Measurements from ENCODE around the gene ABL1.

ABL1 gene

DNA sequence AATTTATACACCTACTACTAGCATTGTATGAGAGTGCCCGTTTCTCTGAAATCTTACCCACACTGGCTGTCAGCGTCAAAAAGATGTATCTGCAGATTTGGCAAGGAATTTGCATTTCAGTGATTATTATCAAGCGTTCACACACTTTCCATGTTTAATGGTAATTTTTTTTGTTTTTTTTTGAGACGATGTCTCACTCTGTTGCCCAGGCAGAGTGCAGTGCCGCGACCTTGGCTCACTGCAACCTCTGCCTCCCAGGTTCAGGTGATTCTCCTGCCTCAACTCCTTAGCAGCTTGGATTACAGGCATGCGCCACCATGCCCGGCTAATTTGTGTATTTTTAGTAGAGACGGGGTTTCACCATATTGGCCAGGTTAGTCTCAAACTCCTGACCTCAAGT lies 14.3 kb downstream of the ABL1 start:
- DNase-seq (ENCODE audit: low spot score) = no peak

DNA sequence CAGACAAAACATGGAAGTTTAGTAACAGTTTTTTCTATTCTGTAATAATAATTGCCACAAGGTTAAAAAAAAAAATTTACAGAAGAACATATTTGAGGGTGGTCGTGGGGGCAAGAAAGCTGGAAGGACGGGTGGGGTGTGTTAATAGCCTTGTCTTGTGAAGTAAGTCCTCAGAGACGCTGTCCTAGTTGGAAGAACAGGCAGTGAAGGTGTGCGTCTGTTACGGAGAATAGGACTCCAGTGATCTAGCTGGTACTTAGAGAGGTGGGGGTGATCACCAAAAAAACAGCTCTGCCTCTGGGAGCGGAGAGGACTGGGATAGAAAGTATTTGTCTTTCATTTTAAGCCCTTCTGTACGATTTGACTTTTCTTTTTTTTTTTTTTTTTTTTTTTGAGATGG lies 17.7 kb downstream of the ABL1 start:
- DNase-seq (ENCODE audit: low spot score) = no peak

DNA sequence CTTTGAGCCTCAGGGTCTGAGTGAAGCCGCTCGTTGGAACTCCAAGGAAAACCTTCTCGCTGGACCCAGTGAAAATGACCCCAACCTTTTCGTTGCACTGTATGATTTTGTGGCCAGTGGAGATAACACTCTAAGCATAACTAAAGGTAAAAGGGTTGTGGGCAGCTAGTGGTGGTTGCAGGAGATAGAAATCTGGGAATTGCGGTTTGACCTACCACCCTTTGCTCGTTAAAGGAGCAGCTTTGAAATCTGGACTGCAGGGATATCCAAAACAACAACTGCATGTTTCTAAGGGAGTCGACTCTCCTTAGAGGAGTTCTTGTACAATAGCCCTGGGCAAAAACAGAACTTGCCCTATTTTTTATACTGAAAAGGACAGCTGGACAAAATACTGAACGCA lies 19.0 kb downstream of the ABL1 start:
- DNase-seq (ENCODE audit: low spot score) = no peak

GRCh38 chr9:130854835-130855234 lies 19.8 kb downstream of the ABL1 start:
- DNase-seq (ENCODE audit: low spot score) = no peak

DNA sequence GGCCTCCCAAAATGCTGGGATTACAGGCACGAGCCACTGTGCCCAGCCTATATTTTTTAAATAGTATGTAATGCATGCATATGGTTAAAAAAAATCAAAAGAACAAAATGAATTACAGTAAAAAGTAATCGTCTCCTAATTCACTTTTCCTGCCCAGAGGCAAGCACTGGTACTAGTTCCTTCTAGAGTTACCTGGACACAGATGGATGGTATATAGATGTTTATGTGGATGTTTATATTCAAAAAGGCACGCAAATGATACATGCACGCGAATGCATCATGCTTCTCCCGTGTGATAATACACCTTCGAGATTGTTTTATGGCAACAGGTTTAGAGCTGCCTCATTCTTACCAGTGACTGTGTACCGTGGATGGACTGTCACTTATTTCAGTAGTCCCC lies 21.4 kb downstream of the ABL1 start:
- no peak for DNase-seq (ENCODE audit: low spot score)

DNA sequence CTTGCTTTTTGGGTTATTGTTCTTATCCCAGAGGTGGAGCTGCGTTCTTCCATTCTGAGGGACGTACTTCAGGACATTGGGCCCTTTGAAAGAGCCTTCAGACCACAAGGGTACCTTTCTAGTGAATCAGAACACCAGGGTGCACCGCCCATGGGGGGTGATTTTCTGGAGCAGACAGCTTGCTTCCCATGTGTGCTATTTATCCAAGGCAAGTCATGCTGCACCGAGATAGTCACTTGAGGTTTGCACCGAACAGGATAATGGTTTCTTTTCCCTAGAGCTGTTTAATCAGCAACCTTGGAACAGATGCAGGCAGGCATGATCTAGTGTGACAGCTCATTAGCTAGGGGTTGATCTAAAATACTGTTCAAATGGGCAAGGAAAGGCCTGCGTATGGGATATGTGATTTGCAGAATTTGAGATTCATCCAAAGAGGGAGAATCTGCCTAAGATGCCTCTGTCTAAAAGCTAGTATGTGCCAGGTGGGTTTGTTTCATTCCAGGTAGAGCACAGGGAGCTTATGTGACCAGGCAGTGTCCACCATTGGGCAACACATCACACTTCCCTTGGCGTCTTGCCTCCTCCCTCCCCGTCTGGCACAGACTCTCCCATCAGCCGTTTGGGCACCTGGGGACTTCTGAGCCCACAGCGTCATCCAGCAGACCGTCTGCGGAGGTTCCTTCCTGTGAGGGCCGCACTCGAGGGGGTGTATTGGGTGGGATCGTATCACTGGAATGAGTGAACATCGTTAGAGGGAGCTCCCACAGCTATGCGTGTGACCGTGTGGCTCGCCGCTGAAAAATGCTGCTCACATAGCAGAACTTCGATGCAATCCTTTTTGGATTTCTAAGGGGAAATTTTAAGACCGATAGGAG lies 23.0 kb downstream of the ABL1 start:
- no peak for DNase-seq (ENCODE audit: low spot score)

- DNase-seq (ENCODE audit: low spot score) = no peak
Measured at GRCh38 chr9:130858739-130859705, 24.0 kb downstream of the ABL1 start.

DNA sequence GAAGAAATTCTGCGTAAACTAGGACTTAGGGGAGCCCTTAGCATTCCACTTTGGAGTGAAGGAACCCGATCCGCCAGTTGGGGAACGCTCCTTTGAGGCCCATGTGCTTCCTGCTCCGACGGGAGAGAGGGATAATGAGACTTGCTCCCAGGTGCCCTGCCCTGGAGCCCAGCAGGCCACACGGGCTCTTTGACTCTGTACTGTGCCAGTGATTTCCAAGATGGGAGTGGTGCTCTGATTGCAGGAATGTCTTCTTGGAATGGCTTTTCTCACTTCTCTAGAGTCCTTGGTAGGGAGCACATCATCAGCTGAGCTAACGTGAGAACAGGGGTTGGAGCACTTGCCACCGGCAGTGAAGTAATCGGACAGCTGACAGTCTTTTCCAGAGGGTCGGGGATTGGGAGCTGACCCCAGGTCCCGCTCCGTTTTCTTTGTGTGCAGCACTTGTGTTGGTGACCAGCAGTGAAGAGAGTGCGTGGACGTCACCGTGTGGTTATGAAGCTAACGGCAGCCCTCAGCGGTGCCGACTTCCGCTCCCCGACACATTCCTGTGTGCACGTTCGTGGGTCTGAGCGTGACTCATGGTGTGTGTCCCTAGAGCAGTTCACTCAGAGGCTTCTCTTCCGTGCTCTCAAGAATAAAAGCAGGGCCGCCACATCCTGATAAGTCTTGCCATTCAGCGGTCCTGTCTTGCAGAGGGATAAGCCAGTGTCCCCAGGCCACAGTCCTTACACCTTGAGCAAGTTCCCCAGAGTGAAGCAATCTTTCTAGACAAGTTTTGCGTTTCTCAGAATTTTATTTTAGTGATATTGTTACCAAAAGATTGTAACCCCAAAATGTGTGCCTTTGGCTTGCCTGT lies 25.6 kb downstream of the ABL1 start:
- DNase-seq (ENCODE audit: low spot score) = no peak

GRCh38 chr9:130861372-130862180 lies 26.5 kb downstream of the ABL1 start:
- no peak for DNase-seq (ENCODE audit: low spot score)

DNA sequence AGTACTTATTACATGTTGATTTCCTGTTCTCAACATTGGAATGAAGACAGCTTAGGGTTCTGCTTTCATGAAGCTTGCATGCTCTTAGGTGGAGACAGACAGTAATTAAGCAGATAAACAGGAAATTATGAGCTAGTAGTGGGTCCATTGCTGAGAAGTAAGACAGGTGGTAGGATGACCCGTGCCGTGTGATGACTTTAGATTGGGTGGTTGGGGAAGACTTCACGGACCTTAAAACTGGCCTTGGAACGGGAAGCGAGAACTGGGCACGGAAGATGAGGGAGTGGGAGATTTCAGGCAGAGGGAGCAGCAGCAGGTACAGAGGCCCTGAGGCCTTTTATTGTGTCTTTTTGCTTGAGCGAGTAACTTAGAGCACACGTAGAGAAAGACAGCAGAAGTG lies 27.2 kb downstream of the ABL1 start:
- DNase-seq (ENCODE audit: low spot score) = no peak

GRCh38 chr9:130862747-130863146 lies 27.7 kb downstream of the ABL1 start:
- DNase-seq (ENCODE audit: low spot score) = no peak

- DNase-seq (ENCODE audit: low spot score) = no peak
Measured at GRCh38 chr9:130864541-130864940, 29.5 kb downstream of the ABL1 start.

DNA sequence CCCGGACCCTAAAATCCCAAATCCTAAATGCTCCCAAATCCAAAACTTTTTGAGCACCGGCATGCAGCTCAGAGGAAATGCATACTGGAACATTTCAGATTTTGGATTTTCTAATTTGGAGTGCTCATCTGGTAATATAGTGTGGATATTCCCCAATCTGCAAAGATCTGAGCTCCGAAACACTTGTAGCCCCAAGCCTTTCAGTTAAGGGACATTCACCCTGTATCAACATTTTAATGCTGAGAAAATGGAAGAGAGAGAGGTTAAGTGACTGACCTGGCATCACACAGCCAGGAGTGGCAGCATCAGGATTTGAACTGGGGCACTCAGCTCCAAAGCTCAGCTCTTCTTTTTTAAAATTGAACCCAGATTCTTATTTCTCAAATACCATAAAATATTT lies 30.9 kb downstream of the ABL1 start:
- no peak for DNase-seq (ENCODE audit: low spot score)

GRCh38 chr9:130866474-130866965 lies 31.5 kb downstream of the ABL1 start:
- DNase-seq (ENCODE audit: low spot score) = peak; percentile 73

DNA sequence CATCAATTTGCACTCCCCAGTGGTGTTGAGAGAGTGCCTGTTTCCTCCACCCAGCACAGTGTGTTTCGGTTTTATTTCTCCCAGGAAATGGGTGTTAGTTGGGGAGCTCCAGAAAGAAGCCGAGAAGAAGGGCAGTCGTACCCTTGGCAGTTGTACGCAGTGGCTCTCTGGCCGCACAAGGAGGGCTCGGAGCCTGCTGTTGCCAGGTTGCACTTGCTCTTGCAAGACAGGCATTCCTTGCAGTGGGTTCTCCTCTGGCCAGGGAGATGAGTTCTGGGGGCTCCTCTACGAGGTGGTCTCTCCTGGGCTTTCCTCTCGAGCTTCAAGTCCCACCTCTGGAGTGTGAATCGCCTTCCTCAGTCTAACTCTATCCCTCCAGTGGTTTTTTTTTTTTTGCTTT lies 32.5 kb downstream of the ABL1 start:
- DNase-seq (ENCODE audit: low spot score) = no peak

DNA sequence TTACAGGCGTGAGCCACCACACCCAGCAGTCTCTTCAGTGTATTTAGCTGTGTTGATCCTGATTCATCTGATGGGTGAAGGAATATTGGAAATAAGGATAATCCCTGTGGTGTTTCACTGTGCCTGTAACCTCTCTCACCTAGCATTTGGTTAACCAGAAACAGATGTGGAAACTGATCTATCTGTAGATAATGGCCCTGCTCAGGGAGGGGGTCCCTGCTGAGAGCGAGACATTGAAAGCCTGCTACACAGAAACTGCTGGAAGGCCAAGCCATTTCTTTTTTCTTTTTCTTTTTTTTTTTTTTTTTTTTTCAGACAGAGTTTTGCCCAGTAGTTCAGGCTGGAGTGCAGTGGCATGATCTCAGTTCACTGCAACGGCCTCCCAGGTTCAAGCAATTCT lies 33.2 kb downstream of the ABL1 start:
- no peak for DNase-seq (ENCODE audit: low spot score)

DNA sequence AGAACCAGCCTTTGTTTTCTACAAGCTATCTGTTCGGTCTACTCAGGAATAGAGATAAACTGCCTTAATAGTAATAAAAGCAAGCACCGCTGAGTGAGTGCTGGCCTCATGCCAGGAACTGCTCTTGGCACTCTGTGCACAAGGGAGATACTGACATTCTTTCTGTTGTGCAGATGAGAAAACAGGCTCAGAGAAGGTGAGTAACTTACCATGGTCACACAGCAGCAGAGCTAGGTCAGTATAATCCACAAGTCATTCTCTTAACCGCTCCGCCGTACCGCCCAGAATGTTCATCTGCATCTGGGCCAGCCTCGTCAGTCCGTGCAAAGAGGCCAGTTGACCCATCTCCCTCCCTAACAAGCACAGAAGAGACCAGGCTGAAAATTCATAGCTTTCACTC lies 34.2 kb downstream of the ABL1 start:
- DNase-seq (ENCODE audit: low spot score) = peak; percentile 29

GRCh38 chr9:130870491-130871381 lies 35.7 kb downstream of the ABL1 start:
- no peak for DNase-seq (ENCODE audit: low spot score)

- DNase-seq (ENCODE audit: low spot score) = no peak
Measured at GRCh38 chr9:130871395-130872062, 36.5 kb downstream of the ABL1 start.

Data from hematopoietic multipotent progenitor cell treated with erythropoietin and hydrocortisone succinate and interleukin-3 and kit ligand, for 17 days (in vitro differentiated cells).